H9 (cell line): Measurements from ENCODE around the gene ODAD2. TPM values are rescaled to one million over a fixed set of nuclear protein-coding genes. Genes with fewer than 3 reads are reported as not detected.

Experiments
- DNase-seq: peaks from one replicate; pipeline ENCODE4 v3.0.0-alpha.2; 2017
- H2AFZ ChIP-seq: one replicate; pipeline ENCODE4 v1.6.1; 2013; ENCODE audit warnings: mild to moderate bottlenecking, low read length, control low read depth, moderate library complexity
- H2AK5ac ChIP-seq: 2 replicates; pipeline ENCODE4 v1.6.1; 2013; ENCODE audit warnings: low read length, control low read depth, mixed read lengths; ENCODE audit not compliant: insufficient read length
- H2BK120ac ChIP-seq: one replicate; pipeline ENCODE4 v1.6.1; 2013; ENCODE audit warnings: low read depth, mild to moderate bottlenecking, low read length, control low read depth, inconsistent platforms; ENCODE audit not compliant: poor library complexity, severe bottlenecking
- H2BK12ac ChIP-seq: 2 replicates; pipeline ENCODE4 v1.6.1; 2013; ENCODE audit warnings: low read length, control low read depth, mixed read lengths, low read depth; ENCODE audit not compliant: insufficient read length
- H2BK15ac ChIP-seq: 2 replicates; pipeline ENCODE4 v1.6.1; 2013; ENCODE audit warnings: low read depth, low read length, control low read depth
- H2BK20ac ChIP-seq: one replicate; pipeline ENCODE4 v1.6.1; 2013; ENCODE audit warnings: low read depth, mild to moderate bottlenecking, low read length, control low read depth, inconsistent platforms; ENCODE audit not compliant: poor library complexity, severe bottlenecking
- H2BK5ac ChIP-seq: 2 replicates; pipeline ENCODE4 v1.6.1; 2013; ENCODE audit warnings: low read length, control low read depth, mixed read lengths; ENCODE audit not compliant: insufficient read length
- H3K14ac ChIP-seq: 2 replicates; pipeline ENCODE4 v1.6.1; 2013; ENCODE audit warnings: low read length, control low read depth; ENCODE audit not compliant: insufficient read depth
- H3K18ac ChIP-seq: 2 replicates; pipeline ENCODE4 v1.6.1; 2013; ENCODE audit warnings: low read depth, mild to moderate bottlenecking, mixed read lengths, low read length, control low read depth; ENCODE audit not compliant: insufficient read length
- H3K23ac ChIP-seq: 2 replicates; pipeline ENCODE4 v1.6.1; 2013; ENCODE audit warnings: low read length, control low read depth, mixed read lengths, low read depth; ENCODE audit not compliant: insufficient read length
- H3K23me2 ChIP-seq: 2 replicates; pipeline ENCODE4 v1.6.1; 2013; ENCODE audit warnings: low read depth, mild to moderate bottlenecking, mixed read lengths, low read length, control low read depth; ENCODE audit not compliant: insufficient read length, poor library complexity, severe bottlenecking
- H3K27ac ChIP-seq: 2 replicates; pipeline ENCODE4 v1.5.1; 2013; ENCODE audit warnings: low read length, control low read depth, mixed read lengths, low read depth; ENCODE audit not compliant: insufficient read length
- H3K27me3 ChIP-seq: 2 replicates; pipeline ENCODE4 v1.6.1; 2013; ENCODE audit warnings: low read length, control low read depth, inconsistent platforms; ENCODE audit not compliant: insufficient read depth
- H3K4ac ChIP-seq: 2 replicates; pipeline ENCODE4 v1.6.1; 2013; ENCODE audit warnings: low read depth, mild to moderate bottlenecking, control low read depth, inconsistent platforms, low read length, moderate library complexity
- H3K4me1 ChIP-seq: 2 replicates; pipeline ENCODE4 v1.6.1; 2013; ENCODE audit warnings: low read length, control low read depth, inconsistent platforms; ENCODE audit not compliant: insufficient read depth
- H3K4me2 ChIP-seq: 2 replicates; pipeline ENCODE4 v1.6.1; 2013; ENCODE audit warnings: low read length, control low read depth, mixed read lengths; ENCODE audit not compliant: insufficient read length, insufficient read depth
- H3K56ac ChIP-seq: 2 replicates; pipeline ENCODE4 v1.6.1; 2013; ENCODE audit warnings: low read depth, mild to moderate bottlenecking, mixed read lengths, low read length, control low read depth; ENCODE audit not compliant: insufficient read length
- H3K79me1 ChIP-seq: 2 replicates; pipeline ENCODE4 v1.6.1; 2013; ENCODE audit warnings: low read depth, mild to moderate bottlenecking, moderate library complexity, low read length, control low read depth, inconsistent platforms; ENCODE audit not compliant: insufficient read depth, poor library complexity, severe bottlenecking
- H3K79me2 ChIP-seq: 2 replicates; pipeline ENCODE4 v1.6.1; 2013; ENCODE audit warnings: low read length, control low read depth, inconsistent platforms; ENCODE audit not compliant: insufficient read depth
- H3K9ac ChIP-seq: 2 replicates; pipeline ENCODE4 v1.6.1; 2013; ENCODE audit warnings: low read length, control low read depth, mixed read lengths; ENCODE audit not compliant: insufficient read length; ENCODE audit errors: extremely low read depth
- H3K9me3 ChIP-seq: one replicate; pipeline ENCODE4 v1.6.1; 2013; ENCODE audit warnings: low read depth, low read length, inconsistent platforms; ENCODE audit not compliant: control insufficient read depth
- H3T11ph ChIP-seq: one replicate; pipeline ENCODE4 v1.6.1; 2013; ENCODE audit warnings: mild to moderate bottlenecking, low read length, control low read depth, inconsistent platforms
- H4K20me1 ChIP-seq: one replicate; pipeline ENCODE4 v1.6.1; 2013; ENCODE audit not compliant: control insufficient read depth, insufficient read length, insufficient read depth
- H4K5ac ChIP-seq: 2 replicates; pipeline ENCODE4 v1.6.1; 2013; ENCODE audit warnings: low read depth, mild to moderate bottlenecking, mixed read lengths, low read length, control low read depth; ENCODE audit not compliant: insufficient read length
- H4K8ac ChIP-seq: replicated peaks from 2 replicates; pipeline ENCODE4 v1.6.1; 2013; ENCODE audit warnings: low read length, control low read depth, mixed read lengths, low read depth; ENCODE audit not compliant: insufficient read length
- H4K91ac ChIP-seq: 2 replicates; pipeline ENCODE4 v1.6.1; 2013; ENCODE audit warnings: low read depth, mild to moderate bottlenecking, moderate library complexity, mixed read lengths, low read length, control low read depth; ENCODE audit not compliant: insufficient read length
- H3K27ac Mint-ChIP-seq, 3 experiments: 2 replicates in 2 of 3; 3 replicates in 1 of 3; pipeline ENCODE4 v1.8.0; 2020 to 2021; ENCODE audit warnings: mixed read lengths in 3 of 3, mild to moderate bottlenecking in 1 of 3, moderate library complexity in 1 of 3
- H3K27me3 Mint-ChIP-seq: 2 replicates; pipeline ENCODE4 v1.8.0; 2021; ENCODE audit warnings: low read depth, mild to moderate bottlenecking, moderate library complexity, mixed read lengths
- H3K36me3 Mint-ChIP-seq, 3 experiments: 2 replicates in 2 of 3; 3 replicates in 1 of 3; pipeline ENCODE4 v1.8.0; 2020 to 2021; ENCODE audit warnings: low read depth in 3 of 3, mixed read lengths in 3 of 3; ENCODE audit not compliant: insufficient read depth in 1 of 3
- H3K4me1 Mint-ChIP-seq, 2 experiments: 2 replicates each; pipeline ENCODE4 v1.8.0; 2020; ENCODE audit warnings: mixed read lengths in 2 of 2
- H3K4me3 Mint-ChIP-seq, 2 experiments: 2 replicates in 1 of 2; 3 replicates in 1 of 2; pipeline ENCODE4 v1.8.0; 2020 to 2021; ENCODE audit warnings: mild to moderate bottlenecking in 2 of 2, mixed read lengths in 2 of 2, moderate library complexity in 1 of 2
- H3K9me3 Mint-ChIP-seq, 2 experiments: 2 replicates in 1 of 2; 3 replicates in 1 of 2; pipeline ENCODE4 v1.8.0; 2020; ENCODE audit warnings: mild to moderate bottlenecking in 2 of 2, mixed read lengths in 2 of 2, moderate library complexity in 1 of 2
- CTCF ChIP-seq: fragments of 200-600 bp; sonication (generic); conservative IDR thresholded peaks from 3 replicates; pipeline ENCODE4 v1.8.0; 2021; ENCODE audit warnings: antibody characterized with exemption, mild to moderate bottlenecking
- WGBS: extraction: QIAGEN DNeasy Blood & Tissue Kit; methylation state at CpG from one replicate; pipeline ENCODE4 v1.1.7; 2013; ENCODE audit warnings: missing lambda C conversion rate, low lambda C conversion rate, mixed read lengths; ENCODE audit not compliant: insufficient read length; ENCODE audit errors: extremely low coverage; 5-methylcytosine and 5-hydroxymethylcytosine counted together
- total RNA-seq: library from RNA; stranded (reverse); gene quantifications from 2 replicates; pipeline ENCODE4 v1.2.1, GENCODE V29; 2021

ODAD2 gene
- total RNA-seq, 1 experiment from 2014 or later, result 4.5 TPM

GRCh38 chr10:27774831-27775230 is 224.0 kb downstream of the ODAD2 start:
- no peak overlapping the region for H4K91ac ChIP-seq
- H3K14ac ChIP-seq, result no peak overlapping the region
- no peak overlapping the region for H4K8ac ChIP-seq
- Mint-ChIP-seq H3K4me1 (peaks cover 15 to 23% of the 10 kb centered on the region in 2 experiments), H3K27me3 (no peaks in the 10 kb centered on the region; the same call in 1 of the 2 replicates), H3K4me3 (no peak overlapping the region), H3K36me3 (no peaks in the 10 kb centered on the region), H3K27ac (peak overlapping the region in 2 of 3 experiments; percentile 19 to 55; a peak in 2 of 7 replicates), H3K9me3 (no peaks in the 10 kb centered on the region; a peak in 1 of 5 replicates)
- no peak for TF ChIP-seq CTCF
- no peaks in the 10 kb centered on the region for H3K23me2 ChIP-seq
- H2BK12ac ChIP-seq, result no peak overlapping the region
- no peak overlapping the region for H2BK5ac ChIP-seq
- H3K79me2 ChIP-seq, result no peaks in the 10 kb centered on the region
- H3K9ac ChIP-seq, result no peak overlapping the region
- H3K9me3 ChIP-seq, result no peaks in the 10 kb centered on the region
- H2AK5ac ChIP-seq, result no peak overlapping the region
- no peak overlapping the region for H3K18ac ChIP-seq
- H2AFZ ChIP-seq, result no peak overlapping the region
- H3K4me1 ChIP-seq, result no peaks in the 10 kb centered on the region; the same call in 1 of the 2 replicates
- no peak overlapping the region for H3K27ac ChIP-seq
- no peaks in the 10 kb centered on the region for H3K27me3 ChIP-seq
- H3K4me2 ChIP-seq, result no peak overlapping the region
- no peak for DNase-seq
- no peak overlapping the region for H2BK20ac ChIP-seq
- no peak overlapping the region for H3K56ac ChIP-seq
- H4K5ac ChIP-seq, result no peak overlapping the region
- H3K23ac ChIP-seq, result no peak overlapping the region
- H3K79me1 ChIP-seq, result no peaks in the 10 kb centered on the region
- H2BK120ac ChIP-seq, result no peak overlapping the region
- H3T11ph ChIP-seq, result no peak overlapping the region
- WGBS, result no CpG with 5 or more reads among the region's 2 CpGs
- H3K4ac ChIP-seq, result no peak overlapping the region
- H2BK15ac ChIP-seq, result no peak overlapping the region
- H4K20me1 ChIP-seq, result no peaks in the 10 kb centered on the region
